HG02588 (cell line): Measurements from ENCODE around the gene KLC4.
"Not testable (repeated sequence)": the region's sequence is repeated elsewhere in the genome, so short reads cannot be mapped to it uniquely, and the experiment has no call there.

Experiments used
- ATAC-seq: cut with Tn5 transposase; IDR thresholded peaks from one replicate; pipeline ENCODE4 v1.9.1; 2021; ENCODE audit warnings: mild to moderate bottlenecking, moderate library complexity; ENCODE audit not compliant: unreplicated experiment

KLC4 gene

DNA sequence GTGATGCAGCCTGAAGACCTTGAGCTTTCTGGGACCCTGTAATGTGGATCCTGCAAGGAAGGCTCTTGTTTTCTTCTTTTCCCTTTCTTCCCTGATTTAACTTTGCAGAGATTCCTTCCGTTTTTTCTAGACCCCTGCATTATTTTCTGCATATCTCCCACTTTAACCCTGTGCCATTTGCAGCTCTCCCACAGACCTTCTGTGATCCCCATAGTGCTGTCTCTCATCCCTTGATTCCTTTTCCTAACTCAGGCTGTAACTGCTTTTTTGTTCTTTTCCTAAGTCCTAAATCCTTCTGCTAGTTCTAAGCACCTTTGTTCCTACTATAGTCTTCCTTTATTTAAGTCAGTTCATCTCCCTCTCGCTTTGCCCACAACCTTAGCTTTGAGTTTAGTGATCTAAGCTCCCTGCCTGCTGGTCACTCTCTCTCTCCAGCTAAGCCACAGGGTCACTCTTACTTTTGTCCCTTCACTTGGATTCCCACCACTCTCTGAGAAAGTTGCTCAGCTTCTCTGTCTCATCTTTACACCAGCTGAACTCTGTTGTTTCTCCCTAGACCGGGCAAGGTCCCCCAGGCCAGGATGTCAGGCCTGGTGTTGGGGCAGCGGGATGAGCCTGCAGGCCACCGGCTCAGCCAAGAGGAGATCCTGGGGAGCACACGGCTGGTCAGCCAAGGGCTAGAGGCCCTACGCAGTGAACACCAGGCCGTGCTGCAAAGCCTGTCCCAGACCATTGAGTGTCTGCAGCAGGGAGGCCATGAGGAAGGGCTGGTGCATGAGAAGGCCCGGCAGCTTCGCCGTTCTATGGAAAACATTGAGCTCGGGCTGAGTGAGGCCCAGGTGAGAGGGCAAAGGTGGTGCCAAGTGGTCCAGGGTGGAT lies 1.6 kb downstream of the KLC4 start:
- no peak for ATAC-seq

GRCh38 chr6:43061861-43062260 lies 2.4 kb downstream of the KLC4 start:
- ATAC-seq: no peak

DNA sequence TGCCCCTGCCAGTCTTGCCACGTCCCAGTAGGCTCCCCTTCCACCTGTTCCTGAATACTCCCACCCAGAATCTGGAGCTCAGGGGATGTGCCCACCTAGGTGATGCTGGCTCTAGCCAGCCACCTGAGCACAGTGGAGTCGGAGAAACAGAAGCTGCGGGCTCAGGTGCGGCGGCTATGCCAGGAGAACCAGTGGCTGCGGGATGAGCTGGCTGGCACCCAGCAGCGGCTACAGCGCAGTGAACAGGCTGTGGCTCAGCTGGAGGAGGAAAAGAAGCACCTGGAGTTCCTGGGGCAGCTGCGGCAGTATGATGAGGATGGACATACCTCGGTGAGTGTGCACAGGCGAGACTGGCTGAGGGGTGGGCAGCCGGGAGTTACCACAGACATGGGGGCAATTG lies 3.4 kb downstream of the KLC4 start:
- ATAC-seq: no peak

DNA sequence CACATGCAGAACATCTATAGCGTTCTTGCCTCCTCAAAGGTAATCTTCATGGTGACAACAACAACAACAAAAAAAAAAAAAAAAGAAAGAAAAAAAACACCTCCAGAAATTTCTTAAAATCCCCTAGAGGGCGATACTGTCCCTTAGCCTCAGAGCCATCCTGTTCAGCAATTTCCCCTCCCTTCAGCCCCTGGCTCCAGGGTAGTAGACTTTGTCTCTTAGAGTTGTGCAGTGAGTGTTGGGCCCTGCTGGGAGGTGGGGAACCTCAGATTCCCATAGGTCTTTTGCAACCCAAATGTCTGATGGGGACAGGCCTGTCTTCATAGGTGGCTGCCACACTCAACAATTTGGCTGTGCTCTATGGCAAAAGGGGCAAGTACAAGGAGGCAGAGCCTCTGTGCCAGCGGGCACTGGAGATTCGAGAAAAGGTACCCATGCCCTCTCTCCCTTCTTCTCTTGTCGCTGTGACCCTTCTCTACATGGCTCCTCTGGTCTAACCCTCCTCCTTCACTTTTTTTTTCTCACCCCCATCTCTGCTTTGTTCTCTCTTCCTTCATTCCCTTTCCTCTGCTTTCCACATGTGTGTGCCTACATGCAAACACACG lies 10.7 kb downstream of the KLC4 start:
- ATAC-seq: no peak

- ATAC-seq: no peak
Measured at GRCh38 chr6:43074847-43075669, 15.6 kb downstream of the KLC4 start.

GRCh38 chr6:43075670-43076463 lies 16.4 kb downstream of the KLC4 start, which contains the start of gene PTK7:
Gene PTK7 (plus strand): TSS chr6:43076314. CDS start chr6:43076489, 175 bp downstream.
- no peak for ATAC-seq

GRCh38 chr6:43076464-43077332 lies 17.3 kb downstream of the KLC4 start:
- no peak for ATAC-seq

GRCh38 chr6:43077333-43077809 lies 17.9 kb downstream of the KLC4 start:
- no peak for ATAC-seq

- no peak for ATAC-seq
Measured at GRCh38 chr6:43077981-43078511, 18.6 kb downstream of the KLC4 start.

DNA sequence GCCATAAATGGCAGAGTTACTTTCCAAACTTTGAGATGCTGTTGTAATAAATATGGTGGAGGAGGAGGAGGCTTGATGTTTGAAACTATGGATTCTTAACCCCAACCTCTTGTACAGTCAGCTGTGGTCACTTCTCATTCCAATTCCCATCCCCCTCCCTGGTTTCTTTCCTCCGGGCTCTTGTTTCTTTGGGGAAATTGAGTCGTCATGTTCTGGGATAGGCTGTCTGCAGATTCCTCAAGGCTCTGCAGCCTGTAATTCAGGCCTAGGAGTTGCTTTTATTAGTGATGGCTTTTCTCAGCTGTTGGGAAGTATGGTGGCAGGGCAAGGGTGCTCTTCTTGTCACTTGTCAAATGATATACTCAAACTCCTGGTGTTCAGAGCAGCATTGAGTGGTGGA lies 19.3 kb downstream of the KLC4 start:
- ATAC-seq: no peak

DNA sequence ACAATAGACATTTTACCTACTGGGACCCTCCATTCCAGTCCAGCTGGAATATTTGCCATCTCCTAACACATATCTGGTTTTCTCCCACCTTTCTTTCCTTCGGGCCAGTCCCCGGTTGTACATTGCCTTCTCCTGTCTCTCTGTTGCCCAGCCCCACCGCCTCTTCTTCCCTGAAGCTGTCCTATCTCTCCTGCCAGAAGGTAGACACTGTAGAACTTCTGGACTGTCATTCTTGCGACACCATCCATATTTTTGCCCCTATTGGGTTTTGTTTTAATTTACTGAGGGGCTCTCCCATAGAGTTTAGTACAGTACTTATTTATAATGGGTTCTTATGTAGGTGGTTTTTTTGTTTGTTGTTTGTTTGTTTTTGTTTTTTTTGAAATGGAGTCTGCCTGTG lies 21.6 kb downstream of the KLC4 start:
- no peak for ATAC-seq

- not testable (repeated sequence) for ATAC-seq
Measured at GRCh38 chr6:43081922-43082321, 22.5 kb downstream of the KLC4 start.

DNA sequence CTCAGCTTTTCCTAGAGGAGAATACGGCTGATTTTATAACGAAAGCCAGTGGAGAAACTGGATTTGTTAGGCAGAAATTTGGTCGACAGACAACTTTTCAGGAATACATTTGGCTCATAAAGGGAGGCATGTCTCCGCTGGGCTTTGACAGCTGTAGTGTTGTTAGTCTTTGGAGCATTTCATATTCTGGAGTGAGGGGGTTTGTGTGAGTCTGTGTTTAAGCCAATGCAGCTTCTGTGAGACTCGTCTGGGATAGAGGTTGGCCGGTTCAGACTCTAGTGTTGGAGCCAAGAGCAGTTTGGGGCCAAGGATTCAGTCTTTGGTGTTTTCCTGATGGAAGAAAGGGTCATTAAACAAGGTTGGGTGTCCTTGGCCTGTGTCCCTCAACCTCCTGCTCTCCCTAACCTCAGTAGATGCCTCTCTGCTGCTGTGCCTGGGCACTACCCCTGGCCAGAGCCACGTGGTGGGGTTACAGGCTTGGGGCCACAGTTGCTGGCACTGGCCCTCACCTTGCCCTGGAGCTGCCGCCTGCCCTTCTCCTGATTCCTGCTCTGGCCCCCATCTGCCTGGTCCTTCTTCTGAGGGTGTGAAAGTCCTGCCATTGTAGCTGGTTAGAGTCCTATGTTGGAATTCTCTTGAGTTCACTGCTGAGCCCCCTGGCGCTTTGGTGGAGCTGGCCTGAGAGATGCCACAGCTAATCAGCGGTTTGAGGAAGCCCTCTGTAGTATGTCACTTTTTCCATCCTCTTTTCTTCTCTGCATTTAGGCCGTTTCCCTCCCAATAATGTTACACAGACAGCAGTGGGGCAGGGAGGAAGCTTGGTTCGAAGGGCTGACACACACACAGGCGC lies 23.6 kb downstream of the KLC4 start:
- no peak for ATAC-seq

- no peak for ATAC-seq
Measured at GRCh38 chr6:43086022-43086658, 26.7 kb downstream of the KLC4 start.

- ATAC-seq: no peak
Measured at GRCh38 chr6:43088654-43089056, 29.2 kb downstream of the KLC4 start.

DNA sequence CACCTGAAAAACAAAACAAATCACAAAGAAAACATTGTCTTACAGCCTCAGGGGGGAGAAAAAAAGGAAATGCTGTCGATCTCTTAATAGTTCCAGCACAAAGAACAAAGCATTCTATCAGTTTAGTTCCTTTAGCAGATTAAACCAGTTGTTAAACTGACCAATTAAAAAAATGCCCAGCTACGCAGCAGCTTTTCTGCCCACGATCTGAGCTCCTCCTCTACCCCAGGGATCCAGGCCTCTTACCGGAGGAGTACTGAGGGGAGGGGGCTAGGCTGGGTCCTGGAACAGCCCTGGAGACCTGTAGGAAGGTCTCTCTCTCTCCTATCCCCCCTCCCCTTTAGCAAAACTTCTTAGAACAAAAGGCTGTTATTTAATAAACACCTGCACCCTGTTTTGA lies 30.0 kb downstream of the KLC4 start:
- ATAC-seq: no peak

DNA sequence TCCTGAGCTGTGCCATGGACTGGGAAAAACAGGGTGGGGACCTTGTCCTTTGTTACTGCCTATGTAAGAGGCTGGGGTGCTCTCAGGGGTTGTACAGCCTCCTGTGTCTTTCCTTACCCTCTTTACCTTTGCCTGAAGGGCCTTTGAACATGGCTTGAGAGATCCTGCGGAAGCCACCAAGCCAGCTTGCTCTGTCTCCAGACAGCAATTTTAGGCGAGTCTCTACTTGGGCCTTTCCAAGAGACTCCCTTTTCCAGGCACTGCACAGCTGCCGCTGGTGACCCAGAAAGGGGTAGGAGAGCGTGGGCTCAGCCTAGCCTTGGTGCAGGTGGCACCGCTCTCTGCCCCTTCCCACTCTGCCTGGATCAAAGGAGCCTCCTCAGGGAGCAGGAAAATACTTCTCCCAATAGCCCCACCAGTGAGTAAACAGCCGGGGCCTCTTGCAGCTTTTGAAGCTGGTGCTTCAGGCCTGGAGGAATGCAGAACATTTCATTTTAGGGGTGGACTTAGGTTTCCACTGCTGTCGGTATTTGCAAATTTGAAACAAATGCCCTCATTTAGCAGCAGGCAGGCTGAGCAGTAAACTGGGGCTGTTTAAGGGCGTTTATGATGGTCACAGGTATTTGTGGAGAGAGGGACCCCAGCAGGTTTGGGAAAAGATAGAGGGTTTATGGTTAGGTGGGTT lies 30.6 kb downstream of the KLC4 start:
- no peak for ATAC-seq
